ENCODE measurements around the gene NAPB.
"Not testable (repeated sequence)": the region's sequence is repeated elsewhere in the genome, so short reads cannot be mapped to it uniquely, and the experiment has no call there.

The NAPB gene

GRCh38 chr20:23420943-23421931 is at the start of gene NAPB:
Gene NAPB (minus strand): TSS chr20:23421488. CDS start chr20:23421402, 86 bp downstream.
- no peak for TF ChIP-seq ZNF274 (IDR thresholded peaks at IDR 0.05; ENCODE audit: low read depth, low read length)
- H3K4me3 ChIP-seq (ENCODE audit: low read length): peak within 1 kb of the TSS; percentile 89

GRCh38 chr20:23466961-23467360 is 45.7 kb upstream of the NAPB start:
- not testable (repeated sequence) for H3K4me3 ChIP-seq (ENCODE audit: low read length)

- H3K4me3 ChIP-seq (ENCODE audit: low read length): no peak overlapping the region
- TF ChIP-seq ZNF274 (IDR thresholded peaks at IDR 0.05; ENCODE audit: low read depth, low read length): no peak
Observed at GRCh38 chr20:23461180-23461579, 39.9 kb upstream of the NAPB start.

- H3K4me3 ChIP-seq (ENCODE audit: low read length): no peak overlapping the region
- TF ChIP-seq ZNF274 (IDR thresholded peaks at IDR 0.05; ENCODE audit: low read depth, low read length): no peak
Observed at GRCh38 chr20:23459461-23460150, 38.3 kb upstream of the NAPB start.

GRCh38 chr20:23456873-23457272 is 35.6 kb upstream of the NAPB start:
- TF ChIP-seq ZNF274 (IDR thresholded peaks at IDR 0.05; ENCODE audit: low read depth, low read length): no peak
- no peak overlapping the region for H3K4me3 ChIP-seq (ENCODE audit: low read length)

GRCh38 chr20:23456409-23456808 is 35.1 kb upstream of the NAPB start:
- no peak for TF ChIP-seq ZNF274 (IDR thresholded peaks at IDR 0.05; ENCODE audit: low read depth, low read length)

GRCh38 chr20:23455639-23456038 is 34.4 kb upstream of the NAPB start:
- no peak for TF ChIP-seq ZNF274 (IDR thresholded peaks at IDR 0.05; ENCODE audit: low read depth, low read length)
- H3K4me3 ChIP-seq (ENCODE audit: low read length): no peak overlapping the region

More at GRCh38 chr20:23456409-23456808, 35.1 kb upstream of the NAPB start:
- H3K4me3 ChIP-seq (ENCODE audit: low read length): no peak overlapping the region

- TF ChIP-seq ZNF274 (IDR thresholded peaks at IDR 0.05; ENCODE audit: low read depth, low read length): no peak
- no peak overlapping the region for H3K4me3 ChIP-seq (ENCODE audit: low read length)
Observed at GRCh38 chr20:23454816-23455215, 33.5 kb upstream of the NAPB start.

- no peak overlapping the region for H3K4me3 ChIP-seq (ENCODE audit: low read length)
- no peak for TF ChIP-seq ZNF274 (IDR thresholded peaks at IDR 0.05; ENCODE audit: low read depth, low read length)
Observed at GRCh38 chr20:23453549-23454543, 32.6 kb upstream of the NAPB start.

GRCh38 chr20:23452776-23453175 is 31.5 kb upstream of the NAPB start, which contains the start of gene CST11:
Gene CST11 (minus strand): TSS chr20:23452876. CDS start chr20:23452811, 65 bp downstream.
- TF ChIP-seq ZNF274 (IDR thresholded peaks at IDR 0.05; ENCODE audit: low read depth, low read length): no peak
- no peak within 1 kb of the TSS for H3K4me3 ChIP-seq (ENCODE audit: low read length)

- TF ChIP-seq ZNF274 (IDR thresholded peaks at IDR 0.05; ENCODE audit: low read depth, low read length): no peak
- H3K4me3 ChIP-seq (ENCODE audit: low read length): no peak overlapping the region
Observed at GRCh38 chr20:23451956-23452487, 30.7 kb upstream of the NAPB start.

- H3K4me3 ChIP-seq (ENCODE audit: low read length): no peak overlapping the region
- no peak for TF ChIP-seq ZNF274 (IDR thresholded peaks at IDR 0.05; ENCODE audit: low read depth, low read length)
Observed at GRCh38 chr20:23450877-23451276, 29.6 kb upstream of the NAPB start.

GRCh38 chr20:23449421-23449820 is 28.1 kb upstream of the NAPB start:
- no peak overlapping the region for H3K4me3 ChIP-seq (ENCODE audit: low read length)
- TF ChIP-seq ZNF274 (IDR thresholded peaks at IDR 0.05; ENCODE audit: low read depth, low read length): no peak

Data from GM08714 (cell line).